GM15510 (cell line): Measurements from ENCODE around the gene RSKR.

Experiments used
- POLR2A ChIP-seq: IDR thresholded peaks from 3 replicates; pipeline ENCODE4 v1.6.1; 2011; ENCODE audit warnings: borderline replicate concordance; ENCODE audit not compliant: insufficient read length; ENCODE audit errors: extremely low read depth

The RSKR gene

DNA sequence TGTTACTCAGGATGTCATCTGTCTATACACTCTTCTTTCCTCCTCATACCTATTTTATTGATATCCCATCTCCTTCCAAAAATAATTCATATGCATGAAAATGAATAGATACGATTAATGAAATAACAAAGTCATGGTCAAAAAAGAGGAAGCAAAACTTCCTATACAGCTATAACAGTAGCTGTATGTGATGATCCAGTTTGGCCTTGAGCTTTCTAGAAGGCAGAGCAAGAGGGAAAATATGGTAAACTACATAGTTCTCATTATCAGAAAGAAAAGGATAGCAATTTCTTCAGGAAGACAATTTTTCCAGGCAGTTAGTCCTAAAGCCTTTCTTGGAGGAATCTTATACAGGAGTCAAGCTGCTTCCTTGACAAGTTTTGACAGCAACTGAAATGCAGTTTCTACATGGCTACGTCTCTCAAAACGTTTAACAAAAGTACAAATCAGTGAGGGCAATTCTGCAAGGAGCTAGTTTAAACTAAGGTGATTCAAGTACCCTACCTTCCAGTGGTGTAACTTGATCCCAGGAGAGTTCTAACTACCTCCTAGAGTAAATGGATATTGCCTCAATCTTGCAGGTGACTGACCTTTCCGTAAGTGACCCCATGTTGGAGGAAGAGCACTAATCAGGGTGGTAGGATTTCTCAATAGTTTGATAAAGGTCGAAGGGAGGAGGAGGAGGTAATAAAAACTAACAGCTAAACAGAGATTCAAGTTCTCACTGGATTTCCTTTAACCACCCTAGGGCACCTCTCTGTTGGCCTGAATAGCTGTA, 16.2 kb downstream of the RSKR start:
- no peak for TF ChIP-seq POLR2A

DNA sequence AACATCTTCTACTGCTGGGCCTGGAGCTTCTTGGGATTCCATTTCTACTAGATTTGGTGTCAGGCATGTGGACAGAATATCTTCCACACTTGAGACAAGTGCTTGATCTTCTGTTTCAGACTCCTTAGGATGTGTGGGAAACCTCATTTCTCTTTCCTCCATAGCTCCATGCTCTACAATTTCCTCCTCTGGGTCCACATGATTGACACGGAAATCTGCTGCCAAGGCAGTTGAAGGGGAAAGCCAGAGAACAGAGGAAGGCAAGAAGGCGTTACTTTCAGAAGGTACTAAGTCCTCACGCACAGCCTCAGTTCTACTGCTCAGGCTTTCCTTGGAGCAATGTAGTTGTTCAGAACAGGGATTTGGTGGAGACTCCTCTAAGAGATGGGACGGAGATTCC, 21.7 kb downstream of the RSKR start:
- no peak for TF ChIP-seq POLR2A

GRCh38 chr17:28585851-28586250, 28.1 kb downstream of the RSKR start:
- no peak for TF ChIP-seq POLR2A

DNA sequence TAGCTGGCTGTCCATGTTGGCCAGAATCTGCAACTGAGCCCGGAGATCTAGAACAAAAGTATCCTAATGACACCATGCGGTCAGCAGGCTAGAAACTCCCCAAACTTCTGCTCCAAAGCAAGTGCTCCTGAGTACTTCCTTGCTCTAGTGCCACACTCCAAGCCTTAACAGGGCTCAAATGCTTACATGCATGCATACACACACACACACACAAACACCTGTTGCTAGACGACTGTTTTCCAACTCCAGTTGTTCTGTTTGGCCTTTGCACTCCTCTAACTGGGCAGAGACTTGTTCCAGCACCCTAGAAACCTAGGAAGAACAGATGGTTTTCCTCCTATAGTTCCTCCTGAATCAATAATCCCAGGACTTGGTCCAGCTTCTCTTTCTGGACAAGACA, 29.6 kb downstream of the RSKR start:
- no peak for TF ChIP-seq POLR2A

DNA sequence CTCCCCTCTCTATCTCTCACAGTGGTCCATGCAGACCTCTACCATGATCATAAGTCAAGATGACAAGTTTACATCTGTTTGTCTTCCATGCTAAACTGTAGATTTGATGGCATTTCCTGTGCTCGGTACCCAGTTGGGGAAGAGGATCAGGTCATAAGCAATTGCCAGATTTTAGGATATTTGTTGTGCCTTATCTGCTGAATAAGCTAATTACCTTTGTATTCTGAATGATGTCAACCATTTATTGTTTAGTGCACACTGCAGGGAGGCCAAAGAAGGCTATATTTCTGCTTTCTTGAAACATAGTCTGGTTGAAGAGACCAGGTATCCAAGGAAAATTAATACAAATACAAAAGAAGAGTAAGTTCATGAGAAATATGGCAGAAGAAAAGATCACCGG, 31.5 kb downstream of the RSKR start:
- no peak for TF ChIP-seq POLR2A

DNA sequence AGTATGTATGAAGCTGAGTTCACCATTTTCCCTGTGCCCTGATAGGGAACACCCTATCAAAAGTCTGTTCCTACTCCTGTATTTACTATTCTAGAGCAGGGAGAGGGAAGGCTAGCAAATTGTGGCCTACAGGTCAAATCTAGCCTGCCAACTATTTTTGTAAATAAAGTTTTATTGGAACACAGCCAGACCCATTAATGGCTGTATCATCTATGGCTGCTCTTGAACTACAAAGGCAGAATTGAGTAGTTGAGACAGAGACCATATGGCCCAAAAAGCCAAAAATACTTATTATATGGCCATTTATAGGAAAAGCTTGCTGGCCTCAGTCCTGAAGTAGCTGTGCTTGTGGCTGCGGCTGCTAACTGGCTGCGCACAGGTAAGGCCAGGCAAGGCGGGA, 33.0 kb downstream of the RSKR start:
- no peak for TF ChIP-seq POLR2A

DNA sequence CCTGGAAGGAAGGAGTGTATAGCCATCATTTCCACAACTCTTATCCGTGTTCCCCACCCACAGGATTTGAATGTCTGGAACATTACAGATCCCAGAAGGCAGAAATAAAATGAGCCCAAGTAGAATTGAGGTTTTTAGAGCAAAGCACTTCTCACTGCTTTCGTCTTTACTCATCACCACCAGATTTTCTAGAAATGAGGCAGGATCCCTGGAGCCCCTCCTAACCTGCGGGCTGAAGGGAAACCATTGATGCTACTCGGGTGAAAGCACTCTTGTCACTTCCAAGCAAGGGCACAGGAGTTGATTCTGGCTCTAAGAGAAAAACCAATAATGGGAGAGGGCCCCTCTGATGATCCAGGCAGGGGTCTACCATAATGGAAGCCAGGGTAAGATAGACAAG, 34.5 kb downstream of the RSKR start:
- TF ChIP-seq POLR2A: no peak

DNA sequence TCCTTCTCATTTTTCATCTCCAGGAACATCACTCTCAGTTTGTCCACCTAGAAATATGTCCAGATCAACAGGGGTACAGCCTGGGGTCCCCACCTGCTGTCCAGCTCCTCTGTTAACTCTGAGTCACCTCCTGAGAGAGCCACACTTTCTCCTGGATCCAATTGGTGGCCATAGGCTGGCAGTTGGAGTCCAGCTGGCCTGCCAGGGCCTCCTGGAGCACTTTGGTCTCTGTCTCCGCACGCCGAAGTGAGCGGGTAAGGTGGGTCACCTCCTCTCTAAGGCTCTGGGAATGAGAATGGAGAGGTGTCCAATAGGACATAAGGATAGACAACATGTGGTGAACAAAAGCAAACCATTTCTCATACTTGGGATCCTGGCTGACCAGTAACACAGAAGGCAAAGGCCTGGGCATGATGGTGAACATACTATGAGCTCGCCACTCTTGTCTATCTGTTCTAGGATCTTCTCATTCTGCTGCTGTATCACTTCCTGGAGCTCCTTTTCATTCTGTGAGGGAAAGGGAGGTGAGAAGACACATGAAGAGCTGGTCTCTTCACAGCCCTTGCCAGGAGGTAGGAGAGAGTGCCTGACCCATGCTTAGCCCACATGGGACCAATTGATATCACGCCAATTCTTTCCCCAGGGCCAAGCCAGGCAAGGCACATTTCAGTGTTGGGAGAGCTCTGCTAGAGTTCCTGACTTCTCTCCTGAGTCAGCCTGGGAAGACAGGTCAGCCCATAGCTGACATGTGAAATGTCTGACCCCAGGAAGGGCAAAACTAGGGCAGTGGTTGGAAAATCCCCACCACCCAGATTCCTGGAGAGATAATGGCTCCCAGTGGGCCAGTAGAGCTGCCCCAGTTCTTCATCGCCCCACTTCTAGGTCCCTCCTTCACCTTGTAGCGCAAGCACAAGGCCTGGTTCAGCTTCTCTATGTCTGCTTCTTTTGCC, 35.5 kb downstream of the RSKR start:
- no peak for TF ChIP-seq POLR2A

- TF ChIP-seq POLR2A: no peak
These were observed 36.5 kb downstream of the RSKR start for GRCh38 chr17:28577466-28577824.

DNA sequence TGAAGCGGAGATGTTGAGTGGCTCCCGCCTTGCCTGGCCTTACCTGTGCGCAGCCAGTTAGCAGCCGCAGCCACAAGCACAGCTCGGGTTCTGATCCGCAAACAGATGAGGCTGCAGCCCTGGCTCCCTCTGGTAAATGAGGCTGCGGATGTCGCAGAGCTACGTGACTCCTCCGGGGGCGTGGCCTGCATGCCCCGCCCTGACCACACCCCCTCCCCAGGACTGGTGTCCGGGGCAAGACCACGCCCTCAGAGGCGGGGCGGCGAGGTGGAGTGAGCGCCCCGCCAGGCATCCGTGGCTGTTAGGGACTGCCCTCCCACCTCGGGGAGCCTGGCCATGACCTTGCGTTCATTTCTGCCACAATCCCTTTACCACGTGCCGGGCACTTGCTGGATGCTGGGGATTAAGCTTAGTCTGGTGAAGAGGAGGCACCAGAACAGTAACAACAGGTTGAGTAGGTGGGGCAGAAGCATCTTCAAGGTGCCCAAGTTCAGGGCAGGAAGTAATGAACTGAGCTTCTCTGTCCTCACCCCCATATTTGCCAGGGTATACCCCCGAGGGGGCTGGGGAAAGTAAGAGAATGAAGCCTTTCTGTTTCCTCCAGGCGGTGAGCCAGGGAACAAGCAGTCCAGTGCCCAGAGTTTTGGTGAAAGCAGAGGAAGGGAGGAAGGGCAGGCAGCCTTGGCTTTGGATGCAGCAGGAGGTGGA, 37.1 kb downstream of the RSKR start, which contains the start of gene ALDOC:
ALDOC (minus strand) TSS at position 138 of the 708 bp plus-strand sequence. CDS start 1,363 bp downstream, outside the sequence.
- TF ChIP-seq POLR2A: peak; percentile 84

DNA sequence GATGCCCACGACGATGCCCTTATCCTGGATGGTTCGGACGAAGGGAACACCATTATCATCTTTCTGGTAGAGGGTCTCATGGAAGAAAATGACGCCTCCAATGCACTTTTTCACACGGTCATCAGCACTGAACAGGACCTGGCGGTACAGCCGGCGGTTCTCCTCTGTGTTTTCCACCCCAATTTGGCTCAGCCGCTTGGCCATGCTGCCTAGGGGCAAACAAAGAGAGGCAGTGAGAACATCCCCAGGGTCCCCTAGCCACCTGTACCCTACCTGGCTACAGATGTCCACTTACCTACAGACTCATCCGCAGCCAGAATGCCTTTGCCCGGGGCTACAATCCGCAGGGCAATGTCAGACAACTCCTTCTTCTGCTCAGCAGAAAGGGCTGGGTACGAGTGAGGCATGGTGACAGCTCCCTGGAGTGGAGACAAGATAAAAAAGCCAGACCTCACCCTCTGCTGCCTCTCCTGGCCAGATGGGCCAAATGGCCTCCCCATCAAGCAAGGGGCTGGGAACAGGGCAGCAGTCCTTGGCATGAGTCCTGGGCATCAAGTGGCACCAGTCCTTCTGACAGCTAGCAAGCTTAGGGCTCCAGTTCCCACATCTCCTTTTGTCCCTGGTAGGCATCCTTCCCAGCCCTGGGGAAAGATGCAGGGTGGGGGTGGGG, 38.7 kb downstream of the RSKR start:
- no peak for TF ChIP-seq POLR2A

DNA sequence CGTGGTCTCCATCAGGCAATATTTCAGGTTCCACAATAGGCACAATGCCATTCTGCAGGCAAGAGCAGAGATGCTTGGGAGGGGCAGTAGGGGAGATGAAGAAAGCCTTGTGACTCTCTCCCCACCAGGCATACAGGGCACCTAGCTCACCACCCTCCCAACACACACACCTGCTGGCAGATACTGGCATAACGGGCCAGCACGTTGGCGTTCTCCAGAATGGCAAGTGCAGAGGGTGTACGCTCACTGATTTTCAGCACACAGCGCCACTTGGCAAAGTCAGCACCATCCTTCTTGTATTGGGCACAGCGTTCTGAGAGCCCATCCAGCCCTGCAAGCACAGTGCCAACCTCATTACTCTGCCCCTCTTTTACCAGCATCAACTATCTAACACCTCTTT, 39.5 kb downstream of the RSKR start:
- no peak for TF ChIP-seq POLR2A

DNA sequence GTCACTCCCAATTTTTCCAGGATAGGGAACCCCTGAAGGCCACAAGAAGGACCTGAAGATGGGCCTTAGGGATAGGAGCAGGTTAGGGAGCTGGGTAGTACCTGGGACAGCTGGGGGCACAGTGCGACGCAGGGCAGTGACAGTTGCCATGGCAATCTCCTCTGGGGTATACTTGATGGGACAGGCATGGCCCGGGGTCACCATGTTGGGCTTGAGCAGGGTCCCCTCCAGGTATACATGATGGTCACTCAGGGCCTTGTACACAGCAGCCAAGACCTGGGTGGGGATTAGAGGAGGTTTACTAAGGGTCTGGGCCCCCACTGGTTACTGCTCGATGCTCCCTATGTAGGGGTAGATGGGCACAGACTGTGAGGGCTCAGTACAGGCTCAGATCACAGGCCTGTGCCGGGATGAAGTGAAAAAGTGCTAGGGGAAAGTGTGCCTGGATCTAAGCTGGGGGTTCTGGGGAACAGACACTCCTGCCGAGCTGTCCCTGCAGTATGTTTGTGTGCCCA, 40.0 kb downstream of the RSKR start:
- no peak for TF ChIP-seq POLR2A

GRCh38 chr17:28573521-28573920, 40.5 kb downstream of the RSKR start:
- TF ChIP-seq POLR2A: no peak
